Measurements from ENCODE around the gene MAST4.
A peak's percentile ranks its signal among the peaks of the same experiment; 100 is the strongest.

MAST4 gene

GRCh38 chr5:67014957-67015400 lies 418.8 kb downstream of the MAST4 start:
- no peak overlapping the region for H3K4me3 ChIP-seq (ENCODE audit: low read depth, low read length)
- in situ Hi-C loops (cut with HindIII; ENCODE audit: low sequenced_read_pairs) = no loop called here
- no peak for DNase-seq (ENCODE audit: low read depth)
- no peak for TF ChIP-seq CTCF (IDR thresholded peaks at IDR 0.05; ENCODE audit: low read depth, low read length, missing control alignments)

- H3K4me3 ChIP-seq (ENCODE audit: low read depth, low read length) = peak overlapping the region; percentile 10
- TF ChIP-seq CTCF (IDR thresholded peaks at IDR 0.05; ENCODE audit: low read depth, low read length, missing control alignments) = no peak
- no peak for DNase-seq (ENCODE audit: low read depth)
- in situ Hi-C loops (cut with HindIII; ENCODE audit: low sequenced_read_pairs) = no loop called here
Observed at GRCh38 chr5:67015541-67016191, 419.5 kb downstream of the MAST4 start.

DNA sequence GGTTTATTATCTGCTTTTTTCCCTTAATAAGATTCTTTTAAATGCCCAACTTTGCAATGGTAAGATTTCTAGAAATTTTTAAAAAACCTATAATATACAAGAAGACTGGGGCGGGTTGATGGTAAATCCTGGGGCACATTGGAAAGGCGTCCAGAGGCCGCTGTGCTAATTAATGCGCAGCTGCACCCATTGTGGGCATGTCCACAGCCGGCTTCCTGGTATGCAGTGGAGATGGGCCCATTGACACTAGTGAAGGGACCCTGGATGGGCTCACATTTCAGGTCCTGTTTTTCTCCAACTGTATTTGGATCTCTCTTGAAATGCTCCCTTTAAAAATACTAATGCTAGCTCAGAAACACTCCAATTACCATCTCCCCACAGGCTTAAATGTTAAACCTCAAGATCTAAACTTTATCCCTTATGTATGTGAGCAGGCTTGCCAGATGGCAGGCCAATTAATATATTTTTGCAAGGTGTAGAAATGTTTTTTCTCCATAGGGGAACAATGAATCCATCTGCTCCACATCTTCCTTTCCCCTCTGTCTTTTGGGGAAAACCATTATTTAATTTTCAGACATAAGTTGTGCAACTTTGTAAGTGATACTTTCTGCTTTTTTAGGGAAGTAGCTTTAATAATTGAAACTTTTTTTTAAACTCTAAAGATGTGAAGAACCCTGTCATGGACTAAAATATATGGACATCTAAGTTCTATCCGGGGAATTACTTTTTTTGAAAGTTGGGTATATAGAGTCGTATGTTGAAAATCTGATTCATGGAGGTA lies 423.1 kb downstream of the MAST4 start:
- no peak overlapping the region for H3K4me3 ChIP-seq (ENCODE audit: low read depth, low read length)
- TF ChIP-seq CTCF (IDR thresholded peaks at IDR 0.05; ENCODE audit: low read depth, low read length, missing control alignments) = no peak
- DNase-seq (ENCODE audit: low read depth) = no peak
- in situ Hi-C loops (cut with HindIII; ENCODE audit: low sequenced_read_pairs) = no loop called here

DNA sequence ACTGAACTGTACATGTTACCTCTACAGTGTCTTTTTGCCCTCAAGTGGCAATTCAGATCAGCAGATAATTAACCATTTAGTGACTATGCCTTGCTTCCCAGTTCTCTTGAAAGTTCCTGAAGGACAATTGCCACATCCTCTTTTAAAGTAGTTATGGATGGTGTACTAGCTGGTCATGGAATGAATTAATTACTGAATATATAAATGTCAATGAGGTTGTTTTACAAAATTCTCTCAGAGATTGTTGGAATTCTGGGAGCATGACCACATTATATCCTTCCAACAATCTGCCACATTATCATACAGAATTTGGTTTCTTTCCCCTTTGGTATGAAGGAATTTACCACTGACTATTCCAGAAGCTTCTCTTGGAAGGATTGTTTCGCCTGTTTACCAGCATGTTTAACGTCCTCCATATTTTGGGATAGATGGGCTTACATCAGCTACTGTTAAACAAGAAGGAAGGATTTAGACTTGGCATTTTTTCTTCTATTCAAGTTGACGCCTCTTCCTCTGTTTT lies 424.0 kb downstream of the MAST4 start:
- H3K4me3 ChIP-seq (ENCODE audit: low read depth, low read length) = no peak overlapping the region
- in situ Hi-C loops (cut with HindIII; ENCODE audit: low sequenced_read_pairs) = no loop called here
- peak; percentile 53 for DNase-seq (ENCODE audit: low read depth)
- no peak for TF ChIP-seq CTCF (IDR thresholded peaks at IDR 0.05; ENCODE audit: low read depth, low read length, missing control alignments)

DNA sequence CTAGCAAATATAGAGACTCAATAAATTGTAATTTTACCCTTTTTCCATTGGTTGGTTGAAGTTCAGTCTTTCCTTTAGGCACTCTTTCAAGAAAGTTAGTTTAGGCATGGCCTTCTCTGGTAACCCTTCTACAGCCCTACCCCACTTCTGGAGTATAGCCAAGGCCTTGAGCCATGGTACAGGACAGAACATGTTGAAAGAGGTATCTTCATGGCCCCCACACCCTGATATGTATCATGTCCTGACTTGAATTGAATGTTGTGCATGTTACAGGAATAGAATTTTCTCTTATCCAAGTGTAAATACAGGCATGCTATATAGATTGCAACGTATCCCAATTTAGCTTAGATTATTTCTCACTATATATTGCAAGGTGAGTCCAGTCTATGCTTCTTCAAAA lies 424.8 kb downstream of the MAST4 start:
- no peak overlapping the region for H3K4me3 ChIP-seq (ENCODE audit: low read depth, low read length)
- in situ Hi-C loops (cut with HindIII; ENCODE audit: low sequenced_read_pairs) = no loop called here
- TF ChIP-seq CTCF (IDR thresholded peaks at IDR 0.05; ENCODE audit: low read depth, low read length, missing control alignments) = no peak
- DNase-seq (ENCODE audit: low read depth) = no peak

GRCh38 chr5:67021521-67021920 lies 425.3 kb downstream of the MAST4 start:
- TF ChIP-seq CTCF (IDR thresholded peaks at IDR 0.05; ENCODE audit: low read depth, low read length, missing control alignments) = no peak
- H3K4me3 ChIP-seq (ENCODE audit: low read depth, low read length) = no peak overlapping the region
- in situ Hi-C loops (cut with HindIII; ENCODE audit: low sequenced_read_pairs) = no loop called here
- DNase-seq (ENCODE audit: low read depth) = no peak
